ENCODE data around the gene MYBPC2.

- TF ChIP-seq CTCF (IDR thresholded peaks at IDR 0.05 in 8 of 11, conservative IDR thresholded peaks at IDR 0.05 in 3 of 11): no peak
- no peak for TF ChIP-seq POLR2A (IDR thresholded peaks at IDR 0.05)
These were observed 32.3 kb downstream of the MYBPC2 start for GRCh38 chr19:50465000-50465399.

Data from spleen (tissue), 7 donors.